ENCODE results near the gene TMEM131.
"Not testable (repeated sequence)": the region's sequence is repeated elsewhere in the genome, so short reads cannot be mapped to it uniquely, and the experiment has no call there.

TMEM131 gene

DNA sequence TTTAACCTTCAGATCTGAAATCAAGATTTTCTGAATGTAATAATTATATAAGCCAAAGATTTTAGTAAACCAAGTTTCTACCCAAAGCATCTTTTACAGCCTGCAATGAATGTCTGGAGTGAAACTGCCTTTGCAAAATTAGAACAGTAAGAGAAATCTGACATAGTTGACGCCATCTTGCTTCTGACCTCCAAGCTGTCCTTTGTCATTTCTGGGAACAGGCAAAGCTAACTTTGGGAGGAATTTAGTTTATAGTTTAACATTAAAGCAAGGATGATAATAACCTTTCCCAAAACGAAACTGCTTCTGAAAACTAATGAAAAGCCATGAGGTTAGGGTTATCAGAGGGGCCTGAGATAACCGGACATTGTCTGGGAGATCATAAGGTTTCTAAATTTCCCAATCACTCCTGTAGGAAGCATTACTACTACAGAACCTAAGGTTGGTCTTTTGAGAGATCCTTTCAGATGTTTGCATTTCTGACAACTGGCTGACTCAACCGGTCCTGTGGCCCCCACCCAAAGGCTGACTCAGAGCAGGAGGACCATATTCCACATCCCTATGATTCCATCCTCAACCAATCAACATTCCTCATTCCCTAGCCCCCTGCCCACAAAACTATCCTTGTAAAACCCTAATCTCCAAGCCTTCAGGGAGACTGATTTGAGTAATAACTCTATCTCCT, 124.5 kb downstream of the TMEM131 start:
- in situ Hi-C loops (cut with MboI; ENCODE audit: low sequenced_read_pairs): no loop called here

DNA sequence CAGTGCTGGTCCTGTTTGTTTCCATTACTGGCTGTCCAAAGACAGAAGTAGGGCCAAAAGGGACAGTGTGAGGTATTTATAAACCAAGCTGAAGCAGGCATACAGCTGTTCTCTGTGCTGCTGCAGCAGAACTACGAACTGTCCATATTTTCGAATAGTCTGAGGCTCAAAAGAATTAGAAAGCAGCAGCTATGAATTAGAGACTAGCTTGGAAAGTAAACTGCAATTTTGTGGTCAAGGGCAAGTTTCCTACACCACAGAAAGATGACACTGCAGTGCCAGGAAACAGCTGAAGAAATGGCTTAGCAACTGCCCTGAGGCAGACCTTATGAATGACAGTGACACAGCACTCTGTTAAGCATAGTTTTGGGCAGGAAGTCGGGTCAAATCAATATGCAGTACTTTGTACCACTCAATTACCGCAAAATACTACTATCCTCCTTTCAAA, 125.3 kb downstream of the TMEM131 start:
- in situ Hi-C loops (cut with MboI; ENCODE audit: low sequenced_read_pairs): no loop called here

DNA sequence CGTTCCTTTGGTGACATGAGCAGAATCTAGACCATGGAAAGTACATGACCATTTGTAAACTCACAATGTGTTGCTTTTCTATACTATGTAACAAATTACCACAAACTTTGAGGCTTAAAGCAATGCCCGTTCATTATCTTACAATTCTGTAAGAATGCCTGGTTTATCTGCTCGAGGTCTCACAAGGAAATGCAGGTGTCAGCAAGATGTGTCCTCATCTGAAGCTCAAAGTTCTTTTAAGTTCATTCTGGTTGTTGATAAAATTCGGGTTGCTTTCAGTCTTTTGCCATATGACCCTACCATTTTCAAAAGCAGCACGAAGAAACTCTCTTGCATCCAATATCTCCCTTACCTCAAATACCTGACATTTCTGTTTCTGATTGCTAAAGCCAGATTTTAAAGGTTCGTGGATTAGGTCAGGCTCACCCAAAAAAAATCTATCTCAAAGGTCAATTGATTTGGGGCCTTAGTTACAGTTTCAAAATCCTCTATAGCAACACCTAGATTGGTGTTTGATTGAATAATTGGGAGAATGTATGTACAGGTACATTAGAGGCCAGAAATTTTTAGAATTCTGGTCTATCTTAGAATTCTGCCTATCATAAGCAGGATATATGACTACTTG, 125.9 kb downstream of the TMEM131 start:
- in situ Hi-C loops (cut with MboI; ENCODE audit: low sequenced_read_pairs): no loop called here

DNA sequence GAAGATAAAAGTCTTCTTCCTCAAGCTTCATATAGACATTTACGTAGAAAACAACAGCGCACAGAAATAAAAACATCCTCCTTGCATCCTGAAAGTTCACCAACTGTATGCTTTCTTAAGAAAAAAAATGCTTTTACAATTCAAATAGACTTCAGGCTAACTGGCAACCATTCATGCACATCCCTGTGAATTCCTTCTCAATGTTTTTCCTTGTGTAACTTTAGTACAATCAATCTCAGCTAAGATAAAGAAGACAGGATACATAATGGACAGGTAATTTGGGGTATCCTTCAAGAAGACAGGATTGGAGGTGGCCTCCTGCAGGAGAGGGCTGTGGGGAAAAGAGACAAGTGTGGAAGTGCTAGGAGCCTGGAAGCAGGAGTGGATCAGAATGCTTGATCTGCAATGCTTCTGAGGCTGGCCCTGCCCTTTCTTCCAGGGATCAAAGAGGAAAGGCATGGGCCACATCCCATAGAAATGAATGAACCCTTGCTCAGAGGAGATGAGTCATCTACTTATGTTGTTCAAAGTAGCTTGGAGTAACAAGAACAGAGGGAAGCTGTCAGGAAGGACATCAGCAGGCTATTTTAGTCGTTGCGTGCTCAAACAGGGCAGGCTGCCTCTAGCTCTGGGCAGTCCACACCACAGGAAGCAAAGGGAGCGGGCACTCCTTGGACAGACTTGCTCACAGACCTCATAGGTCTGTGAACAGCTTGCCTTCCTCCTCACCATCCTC, 126.6 kb downstream of the TMEM131 start:
- in situ Hi-C loops (cut with MboI; ENCODE audit: low sequenced_read_pairs): no loop called here

DNA sequence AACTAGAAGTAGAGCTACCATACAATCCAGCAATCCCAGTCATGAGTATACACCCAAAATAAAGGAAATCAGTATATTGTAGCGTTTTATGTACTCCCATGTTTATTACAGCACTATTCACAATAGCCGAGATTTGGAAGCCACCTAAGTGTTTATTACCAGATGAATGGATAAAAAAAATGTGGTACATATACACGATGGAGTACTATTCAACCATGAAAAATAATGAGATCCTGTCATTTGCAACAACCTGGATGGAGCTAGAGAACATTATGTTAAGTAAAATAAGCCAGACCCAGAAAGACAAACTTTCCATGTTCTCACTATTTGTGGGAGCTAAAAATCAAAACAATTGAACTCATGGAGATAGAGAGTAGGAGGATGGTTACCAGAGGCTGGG, 131.9 kb downstream of the TMEM131 start:
- in situ Hi-C loops (cut with MboI; ENCODE audit: low sequenced_read_pairs): no loop called here

DNA sequence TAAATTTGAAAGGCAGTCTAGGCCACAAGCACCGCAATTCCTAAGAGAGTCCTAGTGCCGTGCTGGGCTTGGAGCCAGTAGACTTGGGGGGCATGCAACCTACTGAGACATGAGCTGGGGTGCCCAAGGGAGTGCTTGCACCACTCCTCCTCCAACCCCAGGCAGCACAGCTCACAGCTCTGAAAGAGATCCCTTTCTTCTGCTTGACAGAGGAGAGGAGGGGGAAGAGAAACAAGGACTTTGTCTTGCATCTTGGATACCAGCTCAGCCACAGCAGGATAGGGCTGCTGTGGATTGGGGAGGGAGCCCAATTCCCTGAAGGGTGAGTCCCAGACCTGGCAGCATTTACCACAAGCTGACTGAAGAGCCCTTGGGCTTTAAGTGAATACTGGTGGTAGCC, 134.6 kb downstream of the TMEM131 start:
- in situ Hi-C loops (cut with MboI; ENCODE audit: low sequenced_read_pairs): no loop called here

DNA sequence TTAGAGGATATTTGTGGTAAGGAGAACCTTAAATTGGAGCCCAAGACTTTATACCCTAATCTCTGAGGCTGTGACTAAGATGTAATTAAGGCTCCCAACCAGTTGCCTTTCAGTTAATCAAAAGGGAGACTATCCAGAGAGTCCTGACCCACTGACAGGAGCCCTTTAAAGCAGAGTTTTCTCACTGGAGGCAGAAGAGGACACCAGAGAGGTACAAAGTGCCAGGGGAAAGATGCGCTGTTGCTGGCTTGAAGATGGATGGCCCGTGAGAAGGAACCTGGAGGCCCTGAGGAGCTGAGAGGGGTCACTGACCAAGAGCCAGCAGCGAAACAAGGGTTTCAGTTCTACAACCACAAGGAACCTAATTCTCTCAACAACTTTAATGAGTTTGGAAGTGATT, 137.3 kb downstream of the TMEM131 start:
- in situ Hi-C loops (cut with MboI; ENCODE audit: low sequenced_read_pairs): no loop called here

DNA sequence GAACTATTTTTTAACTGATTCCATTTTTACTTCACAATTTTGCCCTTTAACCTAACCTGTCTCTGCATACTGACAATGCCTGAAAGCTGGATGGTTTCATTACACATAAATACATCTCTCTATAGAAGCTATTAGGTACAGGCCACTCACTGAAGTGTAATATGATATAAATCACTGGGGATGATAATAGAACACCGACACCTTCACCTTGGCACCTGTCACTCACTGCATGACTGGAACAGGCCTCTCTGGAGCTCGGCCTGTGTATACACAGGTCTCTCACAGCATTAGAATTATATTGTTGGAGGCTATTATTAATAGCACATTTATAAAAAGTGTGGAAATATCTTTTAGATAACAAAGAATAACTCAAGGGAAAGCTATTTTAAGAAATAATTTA, 138.2 kb downstream of the TMEM131 start:
- in situ Hi-C loops (cut with MboI; ENCODE audit: low sequenced_read_pairs): no loop called here

DNA sequence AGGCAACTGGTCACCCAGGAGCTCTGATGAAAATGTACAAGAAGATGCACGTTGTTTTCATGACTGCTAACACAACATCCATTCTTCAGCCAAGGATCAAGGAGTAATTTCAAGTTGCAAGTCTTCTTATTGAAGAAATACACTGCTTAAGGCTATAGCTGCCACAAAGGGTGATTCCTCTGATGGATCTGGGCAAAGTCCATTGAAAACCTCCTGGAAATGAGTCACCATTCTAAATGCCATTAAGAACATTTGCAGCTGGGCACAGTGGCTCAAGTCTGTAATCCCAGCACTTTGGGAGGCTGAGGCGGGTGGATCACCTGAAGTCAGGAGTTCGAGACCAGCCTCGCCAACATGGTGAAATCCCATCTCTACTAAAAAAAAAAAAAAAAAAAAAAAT, 142.7 kb downstream of the TMEM131 start:
- in situ Hi-C loops (cut with MboI; ENCODE audit: low sequenced_read_pairs): not testable (repeated sequence)

DNA sequence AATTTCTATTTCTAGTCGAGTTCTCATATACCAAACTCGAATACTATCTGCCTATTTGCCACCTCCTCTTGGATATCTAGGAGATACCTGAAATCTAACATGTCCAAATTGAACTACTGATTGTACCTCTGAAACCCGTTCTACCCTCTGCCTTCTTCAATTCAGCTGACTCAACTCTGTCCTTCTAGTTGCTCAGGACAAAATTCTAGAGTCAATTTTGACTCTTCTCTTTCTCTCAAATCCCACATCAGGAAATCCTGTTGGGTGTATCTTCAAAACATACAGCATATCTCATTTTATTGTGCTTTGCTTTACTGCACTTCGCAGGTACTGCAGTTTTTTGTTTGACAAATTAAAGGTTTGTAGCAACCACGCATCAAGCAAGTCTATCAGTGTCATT, 144.6 kb downstream of the TMEM131 start:
- in situ Hi-C loops (cut with MboI; ENCODE audit: low sequenced_read_pairs): no loop called here

DNA sequence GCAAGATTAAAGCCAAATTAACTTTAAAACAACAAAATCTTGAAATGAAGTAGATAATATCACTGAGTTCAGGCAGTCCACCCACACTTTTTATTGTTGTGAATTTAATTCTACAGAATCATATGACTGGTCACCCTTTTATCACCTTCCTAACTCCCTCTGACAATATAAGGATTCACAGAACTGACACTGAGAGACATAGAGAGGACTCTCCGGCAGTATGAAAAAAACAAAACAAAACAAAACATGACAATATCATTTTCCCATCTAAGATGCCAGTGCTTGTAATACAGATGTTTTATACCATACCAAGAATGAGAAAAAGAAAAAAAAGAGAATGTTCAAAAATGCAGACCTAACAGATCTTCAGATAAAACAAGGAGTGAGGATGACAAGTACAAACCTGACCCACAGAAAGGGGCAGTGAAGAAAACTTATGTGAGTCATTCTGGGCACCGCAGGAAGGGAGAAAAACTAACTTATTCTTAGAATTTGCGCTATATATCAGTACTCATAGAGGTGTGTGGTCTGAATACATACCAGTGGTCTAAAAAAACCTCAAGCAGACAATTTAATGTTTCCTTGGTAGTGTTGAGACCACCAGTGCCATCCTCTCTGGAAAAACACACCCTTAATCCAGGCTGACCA, 145.7 kb downstream of the TMEM131 start:
- in situ Hi-C loops (cut with MboI; ENCODE audit: low sequenced_read_pairs): no loop called here

DNA sequence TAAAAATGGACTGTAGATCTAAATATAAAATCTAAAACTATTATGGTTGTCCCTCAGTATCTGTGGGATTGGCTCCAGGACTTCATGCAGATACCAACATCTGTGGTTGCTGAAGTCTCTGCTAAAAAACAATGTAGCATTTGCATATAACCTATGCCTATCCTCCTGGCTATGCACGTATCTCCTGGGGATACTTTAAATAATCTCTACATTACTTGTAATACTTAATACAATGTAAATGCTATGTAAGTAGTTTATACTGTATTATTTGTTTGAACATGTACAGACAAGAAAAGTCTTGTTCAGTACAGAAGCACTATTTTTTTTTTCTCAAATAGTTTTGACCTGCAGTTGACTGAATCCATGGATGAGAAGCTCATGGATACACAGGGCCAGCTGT, 147.4 kb downstream of the TMEM131 start:
- in situ Hi-C loops (cut with MboI; ENCODE audit: low sequenced_read_pairs): no loop called here

DNA sequence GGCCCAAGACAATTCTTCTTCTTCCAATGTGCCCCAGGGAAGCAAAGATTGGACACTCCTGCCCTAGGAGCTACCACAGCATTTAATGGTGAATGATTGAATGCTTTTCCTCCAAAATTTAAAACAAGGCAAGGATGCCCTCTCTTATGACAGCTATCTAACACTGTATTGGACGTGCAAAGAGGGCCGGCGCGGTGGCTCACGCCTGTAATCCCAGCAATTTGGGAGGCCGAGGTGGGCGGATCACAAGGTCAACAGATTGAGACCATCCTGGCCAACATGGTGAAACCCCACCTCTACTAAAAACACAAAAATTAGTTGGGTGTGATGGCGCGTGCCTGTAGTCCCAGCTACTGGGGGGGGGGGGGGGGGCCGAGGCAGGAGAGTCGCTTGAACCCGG, 149.0 kb downstream of the TMEM131 start:
- in situ Hi-C loops (cut with MboI; ENCODE audit: low sequenced_read_pairs): not testable (repeated sequence)

DNA sequence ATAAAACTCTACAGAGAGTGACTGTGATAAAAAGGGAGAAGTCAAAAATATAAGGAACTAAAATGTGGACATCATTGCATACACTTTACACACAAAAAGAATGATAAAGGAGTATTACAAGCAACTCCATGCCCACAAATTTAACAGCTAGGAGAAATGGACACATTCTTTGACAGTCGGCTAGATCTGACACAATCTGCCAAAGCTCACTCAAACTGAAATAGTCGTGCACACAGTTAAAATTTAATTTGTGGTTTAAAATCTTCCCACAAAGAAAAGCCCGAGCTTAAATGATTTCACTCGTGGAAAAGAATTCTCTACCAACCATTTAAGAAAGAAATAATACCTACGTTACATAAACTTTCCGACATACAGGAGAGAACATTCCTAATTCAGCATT, 149.9 kb downstream of the TMEM131 start:
- in situ Hi-C loops (cut with MboI; ENCODE audit: low sequenced_read_pairs): no loop called here

DNA sequence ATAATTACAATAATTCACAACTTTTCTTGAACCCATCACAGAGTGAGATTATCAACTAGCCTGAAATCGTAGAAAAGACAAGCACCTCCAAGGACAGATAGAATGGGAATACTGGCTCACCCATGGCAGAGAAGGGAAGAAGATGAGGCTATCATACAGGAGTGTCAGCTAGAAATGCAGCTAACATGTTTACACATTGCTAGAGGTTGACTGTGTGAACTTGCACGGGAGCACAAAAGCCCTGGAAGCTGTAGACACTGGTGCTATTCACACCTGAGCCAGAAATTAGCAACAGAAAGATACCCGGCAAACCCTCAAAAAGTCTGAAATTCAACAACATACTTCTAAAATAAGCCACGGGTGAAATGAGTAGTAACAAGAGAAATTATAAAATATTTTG, 150.6 kb downstream of the TMEM131 start:
- in situ Hi-C loops (cut with MboI; ENCODE audit: low sequenced_read_pairs): no loop called here

DNA sequence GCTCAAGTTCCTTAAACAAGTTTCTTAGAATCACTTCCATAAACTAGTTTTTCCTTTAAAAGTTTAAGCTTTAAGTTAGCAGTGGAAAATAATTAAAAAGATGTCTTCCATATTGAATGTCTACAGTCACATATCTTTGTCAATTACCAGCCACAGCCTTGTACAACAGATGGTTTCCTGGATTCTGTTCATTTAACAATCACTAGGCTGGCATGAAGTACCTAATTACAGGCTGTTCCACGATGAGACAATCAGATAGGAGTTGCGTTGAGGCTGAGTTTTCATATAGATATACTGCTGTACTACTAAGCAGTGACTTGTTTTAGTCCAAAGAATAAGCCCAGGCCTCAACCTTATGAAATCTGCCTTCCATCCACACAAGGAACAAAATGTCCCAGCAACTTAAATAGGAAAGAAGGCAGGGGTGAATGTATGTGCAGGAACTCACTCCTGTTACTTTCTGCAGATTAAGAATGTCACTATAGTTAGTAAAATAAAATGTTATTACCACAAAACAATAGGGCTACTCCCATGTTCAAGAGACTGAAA, 151.4 kb downstream of the TMEM131 start:
- in situ Hi-C loops (cut with MboI; ENCODE audit: low sequenced_read_pairs): no loop called here

DNA sequence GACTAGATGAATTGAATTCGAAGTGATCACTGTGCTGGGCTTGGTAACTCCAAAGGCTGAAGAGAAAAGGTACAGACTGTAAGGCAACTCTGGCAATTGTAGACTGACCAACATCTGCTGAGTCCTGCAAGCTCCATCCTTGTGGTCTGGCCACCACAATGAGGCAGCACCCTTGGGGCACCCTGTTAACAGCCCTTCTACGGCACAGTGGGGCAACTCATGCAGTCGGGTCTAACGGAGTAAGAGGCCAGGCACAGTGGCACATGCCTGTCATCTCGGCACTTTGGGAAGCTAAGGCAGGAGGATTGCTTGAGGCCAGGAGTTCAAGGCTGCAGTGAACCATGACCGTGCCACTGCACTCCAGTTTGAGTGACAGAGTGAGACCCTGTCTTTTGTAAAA, 155.6 kb downstream of the TMEM131 start:
- in situ Hi-C loops (cut with MboI; ENCODE audit: low sequenced_read_pairs): no loop called here

DNA sequence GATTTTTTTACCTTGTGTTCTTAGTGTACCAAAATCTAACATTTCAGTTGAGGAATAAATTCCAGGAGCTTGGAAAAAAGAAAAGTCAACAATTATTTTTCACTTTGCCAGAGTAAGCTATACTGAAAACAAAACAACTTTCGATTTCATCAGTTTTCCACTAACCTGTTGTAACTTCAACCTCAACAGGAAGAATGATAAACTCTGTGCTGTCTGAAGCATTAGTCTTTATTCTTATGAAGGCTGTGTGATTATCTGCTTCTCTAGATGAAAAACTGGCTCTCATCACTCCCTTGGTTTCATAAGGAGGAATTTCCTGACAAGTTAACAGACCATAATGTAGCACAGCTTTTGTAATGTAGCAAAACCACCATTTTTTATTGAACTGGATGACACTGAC, 161.1 kb downstream of the TMEM131 start:
- in situ Hi-C loops (cut with MboI; ENCODE audit: low sequenced_read_pairs): no loop called here

DNA sequence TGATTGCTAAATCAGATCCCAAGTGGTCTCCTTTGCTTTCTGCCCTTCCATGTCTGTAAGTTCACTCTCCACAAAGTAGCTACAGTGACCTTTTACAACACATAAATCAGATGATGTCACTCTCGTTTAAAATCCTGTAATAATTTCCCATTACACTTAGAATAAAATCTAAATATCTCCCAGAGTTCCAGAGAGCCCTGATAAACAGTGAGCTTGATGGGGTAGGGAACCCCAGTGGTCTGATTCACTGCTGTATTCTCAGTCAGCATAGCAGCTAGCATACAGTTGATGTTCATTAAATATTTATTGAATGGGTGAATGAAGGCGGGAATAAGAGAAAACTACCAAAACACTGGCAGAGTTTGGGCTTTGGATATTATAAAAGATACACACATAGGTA, 164.6 kb downstream of the TMEM131 start:
- in situ Hi-C loops (cut with MboI; ENCODE audit: low sequenced_read_pairs): no loop called here

DNA sequence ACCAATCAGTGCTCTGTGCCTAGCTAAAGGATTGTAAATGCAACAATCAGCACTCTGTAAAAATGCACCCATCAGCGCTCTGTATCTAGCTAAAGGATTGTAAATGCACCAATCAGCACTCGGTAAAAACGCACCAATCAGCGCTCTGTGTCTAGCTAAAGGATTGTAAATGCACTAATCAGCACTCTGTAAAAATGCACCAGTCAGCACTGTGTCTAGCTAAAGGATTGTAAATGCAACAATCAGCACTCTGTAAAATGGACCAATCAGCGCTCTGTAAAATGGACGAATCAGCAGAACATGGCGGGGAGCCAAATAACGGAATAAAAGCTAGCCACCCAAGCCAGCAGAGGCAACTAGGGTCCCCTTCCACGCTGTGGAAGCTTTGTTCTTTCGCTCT, 166.5 kb downstream of the TMEM131 start:
- in situ Hi-C loops (cut with MboI; ENCODE audit: low sequenced_read_pairs): not testable (repeated sequence)

DNA sequence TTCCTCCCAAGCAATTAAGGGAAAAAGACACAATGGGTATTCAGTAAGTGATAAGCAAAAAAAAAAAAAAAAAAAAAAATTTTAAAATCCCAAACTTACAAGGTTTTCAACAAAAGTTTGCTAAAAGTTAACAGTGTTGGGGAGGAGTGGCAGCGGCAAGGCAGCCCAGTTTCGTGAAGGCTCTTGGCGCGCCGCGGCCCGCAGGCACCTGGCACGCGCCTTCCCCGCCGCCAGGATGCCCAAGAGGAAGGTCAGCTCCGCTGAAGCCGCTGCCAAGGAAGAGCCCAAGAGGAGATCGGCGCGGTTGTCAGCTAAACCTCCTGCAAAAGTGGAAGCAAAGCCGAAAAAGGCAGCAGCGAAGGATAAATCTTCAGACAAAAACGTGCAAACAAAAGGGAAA, 168.7 kb downstream of the TMEM131 start:
- in situ Hi-C loops (cut with MboI; ENCODE audit: low sequenced_read_pairs): not testable (repeated sequence)

Data from HL-60/S4 treated with retinoic acid at 250 ng/mL for 4 days and 3 days (cell line).